ENCODE results near the gene USP17L13. TPM values are rescaled to one million over a fixed set of nuclear protein-coding genes. Genes with fewer than 3 reads are reported as not detected.
"Not testable (repeated sequence)": the region's sequence is repeated elsewhere in the genome, so short reads cannot be mapped to it uniquely, and the experiment has no call there.

USP17L13 gene
- total RNA-seq, 1 donor from 2014 or later, result not detected

GRCh38 chr4:9267319-9267718, 42.6 kb downstream of the USP17L13 start, which contains the start of gene USP17L22:
Gene USP17L22 (plus strand): TSS chr4:9267619. CDS start chr4:9267619, 0 bp downstream.
- not testable (repeated sequence) for DNase-seq (ENCODE audit: low read depth, low spot score); H3K27me3 Mint-ChIP-seq (ENCODE audit: low read depth); H3K9me3 Mint-ChIP-seq; H3K27ac Mint-ChIP-seq (ENCODE audit: unreplicated experiment); H3K36me3 Mint-ChIP-seq (ENCODE audit: low read depth); H3K4me3 Mint-ChIP-seq; H3K4me1 Mint-ChIP-seq

GRCh38 chr4:9271719-9272118, 47.0 kb downstream of the USP17L13 start:
- not testable (repeated sequence) for H3K4me3 Mint-ChIP-seq; H3K27me3 Mint-ChIP-seq (ENCODE audit: low read depth); H3K4me1 Mint-ChIP-seq; H3K27ac Mint-ChIP-seq (ENCODE audit: unreplicated experiment); H3K36me3 Mint-ChIP-seq (ENCODE audit: low read depth); H3K9me3 Mint-ChIP-seq
- DNase-seq (ENCODE audit: low read depth, low spot score), result peak; percentile 1

Other genes starting within 250 kb of the USP17L13 start
- gene FAM90A26, start 54.5 kb upstream of the USP17L13 start, total RNA-seq, result not detected in 2 replicates
- gene USP17L10, start 14.2 kb upstream of the USP17L13 start, total RNA-seq, result not detected in 2 replicates
- not detected in 2 replicates for gene USP17L11, start 9.5 kb upstream of the USP17L13 start, total RNA-seq
- not detected in 2 replicates for gene USP17L12, start 4.7 kb upstream of the USP17L13 start, total RNA-seq
- not detected in 2 replicates for gene USP17L15, start 9.5 kb downstream of the USP17L13 start, total RNA-seq
- gene USP17L17, start 19.0 kb downstream of the USP17L13 start, total RNA-seq, result not detected in 2 replicates
- not detected in 2 replicates for gene USP17L18, start 23.7 kb downstream of the USP17L13 start, total RNA-seq
- gene USP17L19, start 28.5 kb downstream of the USP17L13 start, total RNA-seq, result not detected in 2 replicates
- gene USP17L20, start 33.2 kb downstream of the USP17L13 start, total RNA-seq, result not detected in 2 replicates
- not detected in 2 replicates for gene USP17L21, start 38.0 kb downstream of the USP17L13 start, total RNA-seq
- gene USP17L22, start 42.7 kb downstream of the USP17L13 start, total RNA-seq, result not detected in 2 replicates
- gene USP17L24, start 100.3 kb downstream of the USP17L13 start, total RNA-seq, result not detected in 2 replicates
- not detected in 2 replicates for gene USP17L25, start 105.0 kb downstream of the USP17L13 start, total RNA-seq
- gene USP17L26, start 109.8 kb downstream of the USP17L13 start, total RNA-seq, result not detected in 2 replicates
- not detected in 2 replicates for gene USP17L5, start 114.5 kb downstream of the USP17L13 start, total RNA-seq
- gene USP17L27, start 119.3 kb downstream of the USP17L13 start, total RNA-seq, result not detected in 2 replicates
- gene USP17L28, start 124.0 kb downstream of the USP17L13 start, total RNA-seq, result not detected in 2 replicates
- gene USP17L29, start 128.7 kb downstream of the USP17L13 start, total RNA-seq, result not detected in 2 replicates
- not detected in 2 replicates for gene USP17L30, start 138.2 kb downstream of the USP17L13 start, total RNA-seq
- gene DEFB131A, start 219.5 kb downstream of the USP17L13 start, total RNA-seq, result not detected in 2 replicates